PFSK-1 (cell line): ENCODE data around the gene SCN1A.

Source experiments
- FOXP2 ChIP-seq: optimal IDR thresholded peaks from 2 replicates; pipeline ENCODE3; 2011; ENCODE audit warnings: borderline replicate concordance, control low read depth, inconsistent platforms; ENCODE audit not compliant: insufficient read depth; ENCODE audit errors: extremely low read length, extremely low read depth
- POLR2AphosphoS5 ChIP-seq: IDR thresholded peaks from 2 replicates; pipeline ENCODE4 v1.6.1; 2012; ENCODE audit warnings: low read depth, mild to moderate bottlenecking, control low read depth, low read length, moderate library complexity
- REST ChIP-seq, 2 experiments: IDR thresholded peaks; 2 replicates each; pipeline versions ENCODE4 v1.6.1 to v1.8.0; 2011 to 2012; ENCODE audit warnings: low read depth in 2 of 2, low read length in 2 of 2, control low read depth in 1 of 2, inconsistent platforms in 1 of 2, mild to moderate bottlenecking in 1 of 2, moderate library complexity in 1 of 2; ENCODE audit not compliant: insufficient read depth in 1 of 2
- SIN3A ChIP-seq: IDR thresholded peaks from 2 replicates; pipeline ENCODE4 v1.6.1; 2012; ENCODE audit warnings: mild to moderate bottlenecking, low read length, moderate library complexity, borderline replicate concordance; ENCODE audit not compliant: insufficient read depth
- TAF1 ChIP-seq: IDR thresholded peaks from 2 replicates; pipeline ENCODE4 v1.6.1; 2012; ENCODE audit warnings: low read length, control low read depth, borderline replicate concordance; ENCODE audit not compliant: insufficient read depth

Gene SCN1A

GRCh38 chr2:166092889-166093288, 34.9 kb downstream of the SCN1A start:
- TF ChIP-seq SIN3A (no peak), REST (IDR thresholded peaks at IDR 0.05; ENCODE audit: insufficient read depth in 1 of 2, low read depth in 2 of 2, low read length in 2 of 2) (no peak), POLR2AphosphoS5 (no peak), TAF1 (no peak), FOXP2 (no peak)

- TF ChIP-seq SIN3A (no peak), POLR2AphosphoS5 (no peak), FOXP2 (no peak), TAF1 (no peak), REST (IDR thresholded peaks at IDR 0.05; ENCODE audit: insufficient read depth in 1 of 2, low read depth in 2 of 2, low read length in 2 of 2) (no peak)
Observed at GRCh38 chr2:166091439-166091838, 36.4 kb downstream of the SCN1A start.

- no peak for TF ChIP-seq SIN3A
Observed at GRCh38 chr2:166090908-166091307, 36.9 kb downstream of the SCN1A start.

GRCh38 chr2:166090346-166090745, 37.5 kb downstream of the SCN1A start:
- TF ChIP-seq SIN3A: no peak
- TF ChIP-seq FOXP2: no peak
- TF ChIP-seq POLR2AphosphoS5: no peak
- no peak for TF ChIP-seq TAF1
- no peak for TF ChIP-seq REST (IDR thresholded peaks at IDR 0.05; ENCODE audit: insufficient read depth in 1 of 2, low read depth in 2 of 2, low read length in 2 of 2)

- TF ChIP-seq FOXP2 (no peak), TAF1 (no peak), REST (IDR thresholded peaks at IDR 0.05; ENCODE audit: insufficient read depth in 1 of 2, low read depth in 2 of 2, low read length in 2 of 2) (no peak), SIN3A (no peak), POLR2AphosphoS5 (no peak)
Observed at GRCh38 chr2:166088634-166089033, 39.2 kb downstream of the SCN1A start.
